ENCODE data around the gene BAIAP2L2. TPM values are rescaled to one million over a fixed set of nuclear protein-coding genes. Genes with fewer than 3 reads are reported as not detected.
A peak's percentile ranks its signal among the peaks of the same experiment; 100 is the strongest.

The BAIAP2L2 gene
- polyA plus RNA-seq, 10 donors, result 0.34 to 1.5 (median 0.83) TPM

DNA sequence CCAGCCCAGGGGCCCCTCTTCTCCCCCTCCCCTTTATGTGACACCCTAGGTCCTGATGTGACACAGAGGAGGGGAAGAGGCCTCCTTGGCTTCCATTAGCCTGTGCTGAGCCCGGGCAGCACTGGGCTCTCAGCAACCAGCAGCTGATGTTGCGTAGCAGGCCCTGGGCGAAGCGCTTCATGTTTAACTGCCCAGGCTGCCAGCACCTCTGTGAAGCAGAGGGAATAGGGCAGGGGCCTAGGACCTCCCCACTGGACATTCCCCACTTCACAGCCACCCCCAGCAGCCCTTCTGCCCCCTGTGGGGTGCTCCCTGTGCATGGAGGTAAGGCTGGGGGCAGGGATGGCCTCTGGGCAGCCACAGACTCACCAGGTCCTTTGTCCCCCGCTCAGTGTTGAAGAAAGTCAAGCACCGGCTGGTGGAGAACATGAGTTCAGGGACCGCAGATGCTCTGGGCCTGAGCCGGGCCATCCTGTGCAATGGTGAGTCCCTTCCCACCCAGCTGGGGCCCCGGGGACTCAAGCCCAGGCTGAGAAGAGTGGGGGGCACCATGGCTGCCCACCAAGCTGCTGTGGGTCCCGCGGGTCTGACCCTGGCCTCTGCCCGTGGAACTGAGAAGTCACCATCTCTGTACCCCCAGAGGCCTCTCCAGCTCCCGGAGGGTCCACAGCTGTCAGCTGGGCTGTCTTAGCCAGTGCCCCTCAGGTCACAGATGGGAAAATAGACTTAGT lies 41.7 kb downstream of the BAIAP2L2 start:
- DNase-seq, result no peak

DNA sequence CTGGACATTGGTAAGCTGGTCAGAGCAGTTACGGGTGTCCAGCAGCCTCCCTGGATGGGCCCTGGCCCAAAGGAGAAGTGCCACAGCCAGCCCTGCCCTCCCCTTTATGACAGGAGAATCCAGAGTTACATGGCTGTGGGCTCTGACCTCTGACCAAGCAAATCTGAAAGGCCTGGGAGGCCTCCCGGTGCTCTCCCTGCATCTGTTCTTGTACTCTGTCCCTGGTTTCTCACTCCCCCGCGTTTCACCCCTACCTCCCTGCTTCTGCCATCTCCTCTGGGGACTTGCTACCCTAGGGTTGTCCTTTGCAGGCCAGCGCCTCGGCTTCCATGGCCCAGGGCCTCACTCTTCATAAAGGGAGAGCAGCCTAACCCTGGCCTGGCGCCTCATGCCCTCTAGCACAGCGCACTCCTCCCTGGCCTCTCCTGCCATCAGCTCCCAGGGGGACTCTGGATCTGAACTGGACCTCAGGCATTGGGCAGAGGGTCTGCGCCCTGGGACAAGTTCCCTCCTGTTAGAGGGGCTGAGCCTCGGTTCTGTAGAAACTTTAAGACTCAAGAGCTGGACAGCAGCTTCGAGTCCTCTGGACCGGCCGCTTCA lies 42.6 kb downstream of the BAIAP2L2 start:
- no peak for DNase-seq

DNA sequence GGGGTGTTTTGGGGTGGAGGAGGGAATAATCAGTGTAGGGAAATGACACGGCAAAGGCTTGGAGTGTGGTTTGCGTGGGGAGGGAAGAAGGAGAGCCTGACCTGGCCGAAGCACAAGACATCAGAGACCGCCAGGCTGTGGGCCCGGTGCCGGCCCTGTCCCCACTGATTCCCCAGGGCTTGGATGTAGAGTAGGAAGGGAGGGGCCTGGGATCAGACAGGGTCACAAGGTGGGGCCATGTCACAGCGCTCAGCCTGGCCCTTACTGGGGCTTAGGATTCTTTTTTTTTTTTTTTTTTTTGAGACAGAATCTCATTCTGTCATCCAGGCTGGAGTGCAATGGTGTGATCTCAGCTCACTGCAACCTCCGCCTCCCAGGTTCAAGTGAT lies 43.5 kb downstream of the BAIAP2L2 start:
- DNase-seq, result no peak

DNA sequence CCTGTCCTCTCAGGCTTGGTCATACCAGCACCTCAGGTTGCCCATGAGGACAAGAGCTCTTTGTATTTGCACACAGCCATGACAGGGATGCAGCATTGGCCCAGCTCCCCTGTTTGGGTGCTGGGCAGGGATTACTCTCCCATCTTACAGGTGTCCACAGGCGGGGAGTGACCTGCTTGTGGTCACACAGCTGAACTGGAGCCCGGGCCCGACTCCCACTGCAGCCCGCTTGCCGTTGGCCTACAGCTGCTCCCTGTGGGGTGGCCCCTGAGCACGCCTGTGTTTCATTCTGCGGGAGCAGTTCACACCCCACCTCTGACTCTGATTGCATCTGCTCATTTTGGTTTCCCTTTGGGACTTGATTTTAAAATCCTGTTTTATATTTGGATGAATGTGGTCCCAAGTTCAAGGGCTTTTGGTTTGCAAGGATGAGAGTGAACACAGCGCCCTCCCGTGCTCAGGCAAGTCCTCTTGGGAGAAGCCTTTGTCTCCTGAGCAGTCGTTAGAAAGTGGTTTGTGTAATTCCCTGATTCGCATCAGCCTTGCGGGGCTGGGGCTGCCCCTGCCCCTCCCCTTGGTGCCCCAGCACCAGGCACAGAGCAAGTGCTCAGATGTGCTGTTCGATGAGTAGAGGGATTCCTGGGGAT lies 44.0 kb downstream of the BAIAP2L2 start:
- DNase-seq, result no peak

GRCh38 chr22:38065539-38065938 lies 44.9 kb downstream of the BAIAP2L2 start:
- no peak for DNase-seq

GRCh38 chr22:38062791-38063190 lies 47.7 kb downstream of the BAIAP2L2 start:
- no peak for DNase-seq

DNA sequence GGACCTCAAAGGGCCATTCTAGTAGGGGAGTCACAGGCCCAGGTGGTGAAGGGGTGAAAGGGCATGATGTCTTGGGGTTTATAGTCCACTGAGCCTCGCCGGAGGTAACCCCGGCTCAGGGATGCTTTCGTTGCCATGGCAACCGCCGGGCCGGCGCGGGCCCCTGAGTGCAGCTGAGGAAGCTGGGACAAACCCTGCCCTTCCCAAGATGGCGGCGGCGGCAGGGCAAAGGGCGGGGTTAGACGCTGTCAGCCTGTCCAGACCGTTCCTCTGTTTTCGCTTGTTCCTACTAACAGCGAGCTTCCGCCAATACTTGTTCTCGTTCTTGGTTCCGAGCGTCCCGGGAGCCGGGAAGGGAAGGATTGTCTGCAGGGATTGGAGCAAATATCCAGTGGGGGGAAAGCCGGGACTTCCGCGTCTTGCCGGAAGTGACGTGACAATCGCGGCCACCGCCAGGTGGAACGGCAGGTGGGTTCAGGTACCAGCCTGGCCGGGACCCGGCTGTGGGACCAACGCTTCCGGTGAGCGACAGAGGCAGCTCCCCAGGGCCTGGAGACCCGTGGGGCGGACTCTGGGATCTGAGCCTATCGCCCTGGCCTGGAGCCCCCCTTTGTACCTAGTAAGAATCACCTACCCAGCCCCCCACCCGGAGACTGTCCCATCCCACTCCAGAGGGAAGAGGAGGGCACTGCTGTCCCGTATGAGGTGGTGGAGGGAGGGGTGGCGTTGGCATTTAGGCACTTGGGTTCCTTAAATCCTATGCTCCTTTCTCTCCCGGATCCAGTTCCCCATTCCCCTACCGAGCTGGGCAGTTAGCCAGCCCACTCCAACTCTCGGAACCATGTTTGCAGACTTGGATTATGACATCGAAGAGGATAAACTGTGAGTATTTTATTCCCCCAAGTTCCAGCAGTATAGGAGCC lies 53.3 kb downstream of the BAIAP2L2 start, which contains the start of gene PICK1:
TSS of gene PICK1 (plus strand) at position 436 of the 923 bp plus-strand sequence. CDS start at position 842, 406 bp downstream.
- DNase-seq, result peak; percentile 89 to 94 (median 89)

GRCh38 chr22:38051900-38052862 lies 58.3 kb downstream of the BAIAP2L2 start:
- DNase-seq, result peak; percentile 73 to 91 (median 82)

DNA sequence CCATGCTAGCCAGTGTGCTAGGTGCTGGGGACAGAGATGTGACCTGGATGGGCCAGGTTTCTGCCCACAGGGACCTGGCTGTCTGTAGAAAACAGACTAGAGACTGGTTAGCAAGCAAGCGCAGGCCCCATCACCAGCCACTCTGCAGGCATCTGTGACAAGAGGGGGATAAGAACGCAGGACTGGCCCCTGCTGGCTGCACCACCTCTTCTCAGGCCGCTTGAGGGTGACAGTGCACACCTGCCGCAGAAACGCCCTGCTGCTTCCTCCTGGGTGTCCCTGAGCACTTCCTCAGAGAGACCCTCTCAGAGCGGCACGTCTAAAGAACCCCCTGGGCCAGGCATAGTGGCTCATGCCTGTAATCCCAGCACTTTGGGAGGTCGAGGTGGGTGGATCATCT lies 59.2 kb downstream of the BAIAP2L2 start:
- no peak for DNase-seq

DNA sequence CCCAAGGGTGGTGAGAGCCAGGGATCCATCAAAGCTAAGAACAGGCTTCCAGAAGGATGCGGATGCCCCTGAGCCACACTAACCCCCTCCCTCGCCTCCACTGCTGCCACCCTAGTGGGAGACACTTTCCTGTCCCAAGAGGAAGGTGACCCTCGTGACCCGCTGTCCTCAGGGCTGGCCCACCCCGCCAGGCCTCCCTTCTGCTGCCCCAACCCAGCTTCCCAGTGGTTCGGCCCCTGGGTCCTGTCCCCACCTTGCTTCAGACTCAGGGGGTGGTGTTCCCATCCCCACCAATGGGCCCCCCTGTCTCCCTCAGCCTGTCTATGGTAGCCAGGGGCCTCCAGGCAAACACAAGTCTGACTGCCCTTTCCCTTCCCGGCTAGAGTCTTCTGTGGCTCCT lies 59.8 kb downstream of the BAIAP2L2 start:
- DNase-seq, result no peak

DNA sequence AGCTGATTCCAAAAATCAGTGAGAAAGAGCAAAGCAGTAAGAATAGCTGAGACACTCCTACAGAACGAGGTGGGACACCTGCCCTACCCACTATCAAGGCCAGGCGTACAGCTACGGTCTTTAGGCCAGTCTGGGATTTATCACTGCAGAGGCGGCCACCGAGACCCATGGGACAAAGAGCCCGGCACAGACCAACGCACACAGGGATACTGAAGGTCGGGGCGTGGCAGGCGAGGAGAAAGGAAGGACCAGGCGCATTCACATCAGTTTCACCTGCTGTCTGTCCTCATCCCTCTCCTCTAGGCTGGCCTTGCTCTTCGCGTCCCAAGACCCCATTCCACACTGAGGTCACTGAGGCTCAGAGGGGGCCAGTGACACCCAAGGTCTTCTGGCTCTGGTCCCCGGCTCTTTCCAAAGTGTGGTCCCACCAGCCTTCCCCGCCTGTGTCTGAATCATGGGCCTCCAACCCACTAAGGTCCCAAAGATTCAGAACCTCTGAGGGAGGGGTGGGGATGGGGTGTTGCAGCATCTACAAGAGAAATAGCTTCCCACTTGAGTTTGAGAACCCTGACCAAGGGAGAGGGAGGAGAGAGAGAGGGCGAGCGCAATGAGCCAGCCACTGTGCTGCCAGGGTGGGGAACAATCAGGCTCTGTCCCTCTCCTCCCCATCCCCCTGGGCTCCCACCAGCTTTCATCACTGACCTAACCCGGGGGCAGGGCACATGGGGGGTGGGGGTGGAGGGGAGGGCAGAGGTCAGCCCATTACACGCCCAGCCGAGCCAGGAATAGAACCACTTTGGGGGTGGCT lies 60.5 kb downstream of the BAIAP2L2 start:
- DNase-seq, result no peak

- no peak for DNase-seq
Measured at GRCh38 chr22:38046070-38046748, 64.3 kb downstream of the BAIAP2L2 start.

GRCh38 chr22:38043151-38044039 lies 67.1 kb downstream of the BAIAP2L2 start:
- DNase-seq, result no peak

- no peak for DNase-seq
Measured at GRCh38 chr22:38042488-38042790, 68.0 kb downstream of the BAIAP2L2 start.

- no peak for DNase-seq
Measured at GRCh38 chr22:38041760-38042487, 68.6 kb downstream of the BAIAP2L2 start.

GRCh38 chr22:38040953-38041759 lies 69.3 kb downstream of the BAIAP2L2 start:
- no peak for DNase-seq

Measured in muscle of back (tissue), 11 donors.